ENCODE measurements around the gene NRF1.
"Not testable (repeated sequence)": the region's sequence is repeated elsewhere in the genome, so short reads cannot be mapped to it uniquely, and the experiment has no call there.

NRF1 gene

GRCh38 chr7:129649128-129649690 lies 37.7 kb downstream of the NRF1 start:
- no peak for DNase-seq (ENCODE audit: low spot score)

- DNase-seq (ENCODE audit: low spot score): no peak
These were observed 38.7 kb downstream of the NRF1 start for GRCh38 chr7:129650056-129650758.

- DNase-seq (ENCODE audit: low spot score): no peak
These were observed 41.4 kb downstream of the NRF1 start for GRCh38 chr7:129652914-129653313.

GRCh38 chr7:129655811-129656210 lies 44.3 kb downstream of the NRF1 start:
- DNase-seq (ENCODE audit: low spot score): no peak

GRCh38 chr7:129657363-129657762 lies 45.8 kb downstream of the NRF1 start:
- no peak for DNase-seq (ENCODE audit: low spot score)

- DNase-seq (ENCODE audit: low spot score): not testable (repeated sequence)
These were observed 48.4 kb downstream of the NRF1 start for GRCh38 chr7:129659907-129660306.

- DNase-seq (ENCODE audit: low spot score): no peak
These were observed 50.2 kb downstream of the NRF1 start for GRCh38 chr7:129661645-129662182.

GRCh38 chr7:129663240-129663639 lies 51.7 kb downstream of the NRF1 start:
- DNase-seq (ENCODE audit: low spot score): not testable (repeated sequence)

GRCh38 chr7:129664029-129665012 lies 52.8 kb downstream of the NRF1 start:
- peak; percentile 76 for DNase-seq (ENCODE audit: low spot score)

GRCh38 chr7:129665013-129665401 lies 53.5 kb downstream of the NRF1 start:
- DNase-seq (ENCODE audit: low spot score): peak; percentile 84

- no peak for DNase-seq (ENCODE audit: low spot score)
These were observed 55.6 kb downstream of the NRF1 start for GRCh38 chr7:129667116-129667515.

GRCh38 chr7:129667551-129667950 lies 56.0 kb downstream of the NRF1 start:
- DNase-seq (ENCODE audit: low spot score): no peak

GRCh38 chr7:129669901-129670300 lies 58.4 kb downstream of the NRF1 start:
- no peak for DNase-seq (ENCODE audit: low spot score)

GRCh38 chr7:129670656-129671055 lies 59.1 kb downstream of the NRF1 start:
- DNase-seq (ENCODE audit: low spot score): no peak

- DNase-seq (ENCODE audit: low spot score): no peak
These were observed 59.7 kb downstream of the NRF1 start for GRCh38 chr7:129671266-129671665.

GRCh38 chr7:129674475-129674874 lies 63.0 kb downstream of the NRF1 start:
- not testable (repeated sequence) for DNase-seq (ENCODE audit: low spot score)

GRCh38 chr7:129675521-129675920 lies 64.0 kb downstream of the NRF1 start:
- no peak for DNase-seq (ENCODE audit: low spot score)

- no peak for DNase-seq (ENCODE audit: low spot score)
These were observed 64.7 kb downstream of the NRF1 start for GRCh38 chr7:129676017-129676897.

GRCh38 chr7:129677796-129678195 lies 66.3 kb downstream of the NRF1 start:
- DNase-seq (ENCODE audit: low spot score): no peak

GRCh38 chr7:129678606-129679005 lies 67.1 kb downstream of the NRF1 start:
- DNase-seq (ENCODE audit: low spot score): no peak

- no peak for DNase-seq (ENCODE audit: low spot score)
These were observed 68.9 kb downstream of the NRF1 start for GRCh38 chr7:129680400-129680799.

All from AG08396 (cell line).